NCI-H526 treated with DMSO at 0.1 percent for 48 hours (cell line): ENCODE measurements around the gene ERMARD.

ENCODE experiments used
- DNase-seq: peaks from one replicate; lab custom pipeline; 2025; lab: John Stamatoyannopoulos, UW

ERMARD gene

DNA sequence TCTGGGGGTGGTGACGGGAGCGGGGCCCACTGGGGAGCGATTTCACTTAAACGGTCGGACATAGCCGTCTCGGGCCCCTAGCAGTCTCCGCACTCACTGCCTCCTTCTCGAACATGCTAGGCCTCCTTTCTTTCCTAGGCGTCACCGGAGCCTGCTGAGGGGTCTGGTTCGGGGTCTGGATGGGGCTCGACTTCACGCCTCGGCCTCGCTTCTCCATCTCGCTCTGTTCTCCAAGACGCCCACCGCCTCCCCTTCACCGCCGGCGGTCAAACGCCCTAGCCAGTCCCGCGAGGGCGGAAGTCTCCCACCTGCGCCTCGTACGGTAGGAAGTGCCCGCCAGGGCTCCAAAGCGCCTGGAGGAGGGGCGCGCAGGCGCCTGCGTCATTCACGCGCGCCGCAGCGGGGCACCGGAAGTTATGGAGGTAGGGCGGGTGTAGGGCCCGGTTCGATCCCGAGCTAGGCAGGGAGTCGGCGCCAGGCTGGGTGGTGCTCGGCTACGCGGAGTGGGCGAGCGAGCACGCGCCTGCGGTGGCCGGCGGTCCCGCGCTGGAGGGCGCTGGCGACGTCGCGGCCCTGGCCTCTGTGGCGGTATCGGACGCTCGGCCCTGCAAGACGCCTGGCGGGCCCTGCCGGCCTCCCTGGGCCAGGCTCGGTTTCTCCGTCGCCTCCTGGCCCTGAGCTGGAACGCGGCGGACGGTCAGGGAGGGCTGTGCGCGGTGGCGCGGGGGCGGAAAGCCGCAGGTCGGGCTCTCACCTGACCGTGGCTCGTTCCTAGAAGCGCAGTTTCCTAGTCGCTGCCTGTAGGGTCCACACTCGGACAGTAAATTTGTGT is at the start of gene ERMARD, which contains the start of gene DYNLT2:
Gene ERMARD (plus strand): TSS at position 381 of the 832 bp plus-strand sequence. CDS start 36 bp downstream, at position 417.
Gene DYNLT2 (minus strand): TSS at position 331 of the 832 bp plus-strand sequence. CDS start 114 bp downstream, at position 217.
- DNase-seq: peak; percentile 81

DNA sequence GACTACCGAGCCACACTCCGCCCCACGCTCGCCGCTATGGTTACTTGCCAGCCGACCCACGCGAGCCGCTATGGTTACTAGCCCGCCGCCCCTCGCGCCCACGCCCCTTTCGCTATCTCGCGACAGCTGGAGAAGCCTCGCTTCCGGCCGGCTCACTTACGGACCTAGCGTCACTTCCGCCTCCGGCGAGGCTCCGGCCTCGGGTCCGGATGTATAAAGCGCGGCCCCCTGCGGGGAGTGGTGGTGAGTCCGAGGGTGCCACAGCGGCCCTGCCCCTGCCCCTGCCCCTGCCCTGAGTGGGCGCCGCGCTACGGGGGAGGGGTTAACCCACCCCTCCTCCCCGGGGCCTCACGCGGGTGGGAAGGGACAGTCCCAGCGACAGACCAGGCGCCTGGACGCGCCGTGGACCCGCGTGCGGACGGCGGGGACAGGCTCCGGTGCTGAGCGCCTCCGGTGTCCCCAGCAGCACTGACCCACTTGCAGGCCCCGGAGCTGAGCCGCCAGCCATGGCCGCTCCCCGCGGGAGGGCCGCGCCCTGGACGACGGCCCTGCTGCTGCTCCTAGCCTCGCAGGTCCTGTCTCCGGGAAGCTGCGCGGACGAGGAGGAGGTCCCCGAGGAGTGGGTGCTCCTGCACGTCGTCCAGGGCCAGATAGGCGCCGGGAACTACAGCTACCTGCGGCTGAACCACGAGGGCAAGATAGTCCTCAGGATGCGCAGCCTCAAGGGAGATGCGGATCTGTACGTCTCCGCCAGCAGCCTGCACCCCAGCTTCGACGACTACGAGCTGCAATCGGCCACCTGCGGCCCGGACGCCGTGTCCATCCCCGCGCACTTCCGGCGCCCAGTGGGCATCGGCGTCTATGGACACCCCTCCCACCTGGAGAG is 49.2 kb upstream of the ERMARD start, which contains the start of the genes C6orf120 and WDR27:
Gene C6orf120 (plus strand): TSS at position 173 of the 886 bp plus-strand sequence. CDS start 334 bp downstream, at position 507.
Gene WDR27 (minus strand): TSS at position 76 of the 886 bp plus-strand sequence. CDS start 13,024 bp downstream, outside the sequence.
- peak; percentile 89 for DNase-seq

DNA sequence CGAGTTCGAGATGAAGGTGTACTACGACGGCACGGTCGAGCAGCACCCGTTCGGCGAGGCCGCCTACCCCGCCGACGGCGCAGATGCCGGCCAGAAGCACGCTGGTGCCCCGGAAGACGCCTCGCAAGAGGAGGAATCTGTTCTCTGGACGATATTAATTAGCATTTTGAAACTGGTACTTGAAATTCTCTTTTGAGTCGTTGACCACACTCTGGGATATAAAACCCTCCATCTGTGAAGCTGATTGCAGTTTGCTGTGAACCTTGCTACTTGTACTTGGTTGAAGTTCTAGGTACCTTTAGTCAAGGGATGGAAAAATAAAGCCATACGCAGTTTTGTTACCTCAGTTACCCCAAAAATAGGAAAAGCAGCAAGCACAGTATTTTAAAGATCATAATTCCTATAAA is 48.6 kb upstream of the ERMARD start:
- no peak for DNase-seq

DNA sequence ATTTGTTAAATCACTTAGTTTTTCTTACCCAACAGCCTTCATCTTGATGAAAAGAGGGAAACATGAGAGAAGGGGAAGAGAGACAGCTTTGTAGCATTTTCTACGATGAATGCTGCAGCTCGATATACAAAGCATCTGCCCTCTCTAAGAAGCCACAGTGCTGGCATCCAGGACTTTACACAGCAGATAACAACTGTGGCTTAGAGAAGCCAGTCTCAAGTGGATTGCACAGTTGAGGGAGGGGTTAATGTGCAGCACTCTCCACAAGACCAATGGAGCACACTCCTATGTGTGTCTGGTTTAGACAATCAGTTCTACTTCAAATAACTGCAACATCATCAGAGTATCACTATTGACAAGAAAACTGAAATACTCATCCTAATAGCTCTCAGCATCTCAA is 43.6 kb upstream of the ERMARD start:
- no peak for DNase-seq

DNA sequence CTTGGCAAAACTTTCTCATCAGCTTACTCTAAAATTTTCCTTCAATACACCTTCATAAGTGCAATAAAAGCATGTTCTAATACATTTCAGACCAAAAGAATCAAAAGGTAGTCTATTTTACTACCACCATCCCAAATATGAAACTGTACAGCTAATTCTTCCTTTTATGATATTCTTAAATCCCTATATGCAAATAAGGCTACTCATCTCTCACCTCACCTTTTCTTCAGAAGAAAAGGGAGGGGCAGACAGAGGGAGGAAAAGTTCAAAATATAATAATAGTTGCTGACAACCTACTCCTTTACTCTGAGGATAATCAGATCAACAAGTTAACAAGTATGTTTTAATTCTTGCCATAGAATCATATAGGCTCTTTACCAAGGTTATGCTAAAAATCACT is 42.1 kb upstream of the ERMARD start:
- no peak for DNase-seq

DNA sequence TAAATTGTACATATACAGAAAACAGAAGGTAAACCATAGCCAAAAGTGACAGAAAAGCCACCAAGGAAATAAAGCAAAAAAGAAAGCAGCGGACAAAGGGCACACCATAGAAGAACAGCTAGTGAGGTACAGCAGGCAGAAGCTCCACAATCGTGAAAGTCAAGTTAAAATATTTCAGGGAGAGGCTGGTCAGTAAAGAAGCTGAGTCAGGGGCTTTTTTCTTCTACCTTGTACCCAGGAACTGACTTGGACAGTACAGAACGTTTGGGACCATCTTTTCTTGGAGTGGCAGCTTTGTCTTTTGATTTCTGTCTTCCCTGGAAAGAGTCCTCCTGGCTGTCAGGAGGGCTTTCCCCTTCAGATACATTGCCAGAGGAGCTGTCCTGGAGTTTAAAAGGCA is 41.4 kb upstream of the ERMARD start:
- DNase-seq: no peak

DNA sequence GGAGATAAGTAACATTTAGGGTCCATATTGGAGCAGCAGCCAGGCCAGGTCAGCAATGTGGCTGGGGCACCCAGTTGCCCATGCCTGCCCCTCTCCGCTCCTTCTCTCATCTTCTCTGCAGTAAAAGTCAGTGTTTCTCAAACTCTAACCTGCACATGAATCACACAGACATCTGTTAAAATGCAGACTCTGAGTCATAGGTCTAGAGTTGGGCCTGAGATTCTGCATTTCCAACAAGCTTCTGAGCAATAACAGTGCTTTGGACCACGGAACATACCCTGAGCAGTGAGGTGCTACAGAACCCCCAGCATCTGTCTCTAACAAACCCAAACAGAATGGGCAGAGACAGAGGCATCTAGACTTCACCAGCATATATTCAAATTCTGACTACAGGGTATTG is 37.2 kb upstream of the ERMARD start:
- no peak for DNase-seq

DNA sequence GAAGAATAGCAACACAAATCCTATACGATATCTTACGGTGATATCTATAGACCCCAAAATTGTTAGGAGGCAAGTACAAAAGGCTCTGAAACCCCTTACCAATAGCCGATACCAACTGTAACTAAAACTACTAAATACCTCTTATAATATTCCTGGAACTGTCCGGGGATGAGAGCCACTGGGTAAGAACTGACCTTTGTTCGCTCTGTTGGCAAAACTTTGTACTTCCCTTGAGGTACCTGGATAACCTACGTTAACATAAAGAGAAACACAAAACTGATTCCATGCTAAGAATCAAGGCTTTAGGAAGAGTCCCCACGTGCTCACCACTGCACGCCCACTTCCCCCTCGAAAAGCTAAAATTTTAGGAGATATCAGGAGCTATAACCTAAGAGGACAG is 36.8 kb upstream of the ERMARD start:
- no peak for DNase-seq

DNA sequence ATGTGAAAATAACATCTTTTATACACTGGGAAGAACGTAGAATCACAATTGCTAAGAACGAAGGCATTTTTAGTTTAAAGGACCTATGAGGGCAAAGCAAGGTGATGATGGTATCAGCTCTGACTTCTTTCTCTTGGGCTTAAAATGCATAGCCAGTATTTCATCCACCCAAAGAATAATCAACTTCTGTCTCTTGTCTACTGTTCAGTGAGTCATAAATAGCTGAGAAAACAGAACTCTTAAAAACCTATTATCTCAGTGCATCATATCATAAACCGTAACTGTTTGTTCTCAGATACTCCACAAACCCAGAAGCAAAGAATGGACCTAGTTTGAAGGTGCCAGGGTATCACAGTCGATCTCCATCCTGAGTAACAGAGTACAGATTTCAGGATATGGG is 32.3 kb upstream of the ERMARD start:
- DNase-seq: no peak

DNA sequence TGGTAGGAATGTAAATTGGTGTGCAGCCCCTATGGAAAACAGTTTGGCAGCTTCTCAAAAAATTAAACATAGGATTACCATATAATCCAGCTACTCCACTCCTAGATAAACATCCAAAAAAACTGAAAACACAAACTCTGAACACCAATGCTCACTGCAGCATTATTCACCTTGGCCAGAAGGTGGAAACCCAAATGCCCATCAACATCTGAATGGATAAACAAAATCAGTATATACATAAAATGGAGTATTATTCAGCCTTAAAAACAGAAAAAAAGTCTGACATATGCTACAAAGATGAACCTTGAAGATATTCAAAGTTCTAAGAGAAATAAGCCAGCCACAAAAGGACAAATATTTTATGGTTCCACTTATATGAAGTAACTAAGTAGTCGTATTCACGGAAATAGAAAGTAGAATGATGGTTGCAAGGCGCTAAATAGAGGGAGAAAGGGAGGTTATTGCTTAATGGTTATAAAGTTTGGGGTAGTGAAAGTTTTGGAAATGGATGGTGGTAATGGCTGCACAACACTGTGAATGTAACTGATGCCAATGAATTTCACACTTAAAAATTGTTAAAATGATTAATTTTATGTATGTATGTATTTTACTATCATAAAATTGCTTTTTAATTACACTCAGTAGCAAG is 31.1 kb upstream of the ERMARD start:
- no peak for DNase-seq

DNA sequence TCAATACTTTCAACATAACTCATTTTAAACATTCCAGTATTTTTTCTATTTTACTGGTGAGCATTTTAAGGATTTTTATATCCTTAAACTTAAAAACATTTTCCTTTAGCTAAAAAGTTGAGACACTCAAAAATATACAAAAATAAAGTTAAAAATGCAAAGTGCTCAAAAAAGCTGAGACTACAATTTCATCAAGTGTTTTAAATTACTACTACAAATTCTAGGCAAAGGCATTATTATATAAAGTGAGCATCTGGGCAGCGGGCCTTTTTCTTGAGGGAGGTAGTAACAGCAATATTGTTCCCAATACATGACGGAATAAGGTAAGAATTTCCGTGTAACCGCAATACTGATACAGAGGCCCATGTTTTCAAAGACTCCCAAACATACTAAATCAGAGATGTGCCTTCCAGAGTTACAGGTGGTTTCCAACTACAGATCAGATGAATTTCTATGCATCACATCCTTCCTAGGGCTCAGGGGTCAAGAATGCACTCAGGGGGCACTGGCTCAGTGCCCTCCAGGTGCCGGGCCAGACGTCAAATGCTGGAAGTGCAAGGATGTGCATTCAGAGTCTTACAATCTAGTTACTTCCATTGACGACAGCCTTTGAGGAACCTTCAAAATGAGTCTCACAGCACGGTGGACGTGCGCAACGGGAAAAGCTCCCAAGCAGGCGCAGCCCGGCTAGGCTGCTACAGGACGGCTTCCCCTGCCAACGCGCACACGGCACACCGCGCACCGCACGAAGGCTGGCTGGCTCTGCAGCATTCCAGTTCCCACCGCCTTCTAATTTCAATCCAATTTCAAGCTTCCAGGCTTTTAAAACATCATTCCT is 28.8 kb upstream of the ERMARD start:
- DNase-seq: peak; percentile 40

DNA sequence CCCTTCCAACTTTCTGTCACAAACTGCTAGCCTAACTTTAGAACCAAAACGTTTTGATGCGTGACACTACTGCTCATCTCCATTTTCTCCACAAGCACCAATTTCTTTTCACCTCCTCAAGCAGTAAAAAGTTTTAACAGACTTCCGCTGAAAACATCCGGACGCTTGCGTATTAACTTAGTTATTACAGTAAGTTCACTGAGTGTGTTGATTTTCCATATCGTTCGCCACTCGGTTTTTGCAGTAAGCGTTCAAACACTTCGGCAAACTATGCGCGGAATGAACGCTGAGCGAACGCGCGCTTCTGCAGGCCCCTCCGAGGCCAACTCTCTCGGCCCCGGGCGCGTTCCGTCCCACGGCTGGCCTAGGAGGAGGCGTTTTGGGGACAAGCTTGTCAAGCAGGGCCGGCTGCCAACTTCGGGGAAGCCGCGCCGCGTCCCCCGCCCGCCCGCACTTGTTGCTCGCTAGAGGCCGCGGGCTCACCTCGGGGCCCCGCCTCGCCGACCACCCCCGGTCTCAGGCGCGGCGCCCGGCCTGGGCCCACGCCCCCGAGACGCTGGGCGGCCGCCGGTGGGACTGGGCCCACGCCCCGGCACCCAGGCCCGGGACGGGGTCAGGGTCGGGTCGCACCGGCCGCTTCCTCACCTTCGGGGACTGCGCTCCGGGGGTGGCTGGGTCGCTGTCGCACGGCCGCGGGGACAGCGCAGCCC is 28.1 kb upstream of the ERMARD start:
- DNase-seq: peak; percentile 40

DNA sequence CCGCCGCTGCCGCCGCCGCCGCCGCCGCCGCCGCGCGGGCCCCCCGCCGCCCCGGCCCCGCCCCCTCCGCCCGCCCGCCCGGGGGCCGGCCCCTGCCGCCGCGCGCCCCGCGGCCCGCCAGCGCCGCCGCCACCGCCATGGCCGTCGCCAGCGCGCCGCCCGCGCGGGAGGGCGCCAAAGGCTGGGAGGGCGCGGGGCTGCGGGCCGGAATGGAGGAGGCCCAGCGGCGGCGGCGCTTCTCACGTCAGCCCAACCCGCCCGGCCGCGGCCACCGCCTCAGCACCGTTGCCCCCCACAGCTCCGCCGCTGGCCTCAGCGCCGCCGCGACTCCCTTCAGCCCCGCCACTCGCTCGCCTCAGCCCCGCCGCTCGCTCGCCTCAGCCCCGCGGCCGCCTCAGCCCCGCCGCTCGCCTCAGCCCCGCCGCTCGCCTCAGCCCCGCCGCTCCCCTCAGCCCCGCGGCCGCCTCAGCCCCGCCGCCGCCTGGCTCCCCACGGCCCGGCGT is 27.4 kb upstream of the ERMARD start:
- peak; percentile 47 for DNase-seq

DNA sequence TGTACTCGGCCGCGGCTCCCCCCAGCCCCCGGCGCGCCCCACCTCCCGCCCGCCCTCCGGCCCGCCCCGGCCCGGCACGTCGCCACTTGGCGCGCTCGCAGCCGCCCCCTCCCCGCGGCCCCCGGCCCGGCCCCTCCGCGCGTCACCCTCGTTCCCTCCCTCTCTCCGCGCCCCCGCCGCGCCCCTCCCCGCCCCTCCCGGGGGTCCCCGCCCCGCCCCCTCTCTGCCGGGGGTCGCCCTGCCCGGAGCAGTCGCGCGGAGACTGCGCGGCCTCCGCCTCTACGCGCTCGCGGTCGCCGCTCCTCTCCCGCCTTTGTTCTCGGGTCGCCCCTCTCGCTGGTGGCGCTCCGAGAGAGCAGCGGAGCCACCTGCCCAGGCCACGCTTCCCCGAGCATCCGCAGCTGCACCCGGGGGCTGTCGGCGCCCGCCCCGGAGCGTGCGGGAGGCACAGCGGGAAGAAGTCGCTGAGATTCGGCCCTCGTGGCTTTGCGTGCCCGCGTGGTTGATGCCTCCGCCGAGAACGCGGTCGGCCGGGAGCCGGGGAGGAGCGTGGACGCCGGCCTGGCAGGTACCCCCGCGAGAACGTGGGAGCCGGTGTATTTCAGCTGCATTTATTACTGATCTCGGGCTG is 26.8 kb upstream of the ERMARD start, which contains the start of gene PHF10:
Gene PHF10 (minus strand): TSS at position 7 of the 631 bp plus-strand sequence. CDS start 569 bp downstream, outside the sequence.
- DNase-seq: peak; percentile 47

DNA sequence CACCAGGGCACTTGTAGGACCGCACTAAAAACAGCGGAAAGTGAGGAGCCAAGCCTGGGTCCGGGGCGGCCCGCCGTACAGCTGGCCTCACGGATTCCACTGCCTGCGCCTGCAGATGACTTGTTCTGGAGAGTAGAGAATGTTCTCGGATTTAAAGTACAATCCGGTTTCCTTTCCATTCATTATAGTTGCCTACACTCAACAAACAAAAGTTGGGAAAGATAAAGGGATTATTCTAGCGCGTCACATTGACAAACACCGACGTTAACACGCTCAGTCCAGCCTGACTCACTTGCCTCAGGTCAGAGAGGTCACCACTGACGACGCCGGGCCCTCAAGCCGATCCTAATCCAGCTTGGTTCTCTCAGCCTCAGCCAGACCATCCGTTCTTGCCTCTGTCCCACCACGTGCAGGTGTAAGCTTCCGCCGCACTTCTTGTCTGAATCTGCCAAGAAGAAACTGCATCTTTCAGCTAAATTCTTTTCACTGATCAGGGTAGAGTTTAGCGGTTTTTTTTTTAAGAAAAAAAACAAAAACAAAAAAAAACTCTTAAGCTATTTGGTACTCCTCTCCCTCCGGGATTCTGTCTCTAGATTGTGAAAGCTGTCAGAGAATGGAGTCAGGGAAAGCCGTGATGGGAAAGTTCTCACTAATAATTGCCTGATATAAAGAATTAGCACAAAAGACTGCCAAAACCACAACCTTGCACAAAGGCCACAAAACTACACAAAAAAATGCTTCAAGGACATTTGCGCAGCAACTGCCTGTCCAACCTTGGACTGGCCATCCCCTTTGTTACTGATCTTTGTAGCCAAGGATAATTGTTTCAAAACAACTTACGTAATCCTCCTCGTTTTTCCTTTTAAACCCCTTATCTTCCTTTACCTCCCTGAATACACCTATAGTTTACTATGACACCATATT is 26.0 kb upstream of the ERMARD start:
- DNase-seq: peak; percentile 42

DNA sequence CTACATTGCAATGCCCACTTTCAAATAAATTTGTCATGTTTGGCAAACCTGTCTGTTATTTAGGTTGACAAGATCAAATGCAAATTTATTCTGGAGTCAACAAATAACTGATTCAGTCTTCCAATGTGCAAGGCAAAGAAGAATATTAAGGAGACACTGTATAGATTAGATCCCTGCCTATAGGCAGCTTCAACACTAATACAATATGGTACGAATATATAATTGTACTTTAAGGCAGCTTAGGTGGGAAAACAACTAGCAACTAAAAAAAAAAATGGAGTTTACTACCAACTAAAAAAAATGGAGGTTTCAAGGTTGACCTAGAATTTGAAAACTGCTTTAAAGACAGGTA is 25.4 kb upstream of the ERMARD start:
- no peak for DNase-seq

DNA sequence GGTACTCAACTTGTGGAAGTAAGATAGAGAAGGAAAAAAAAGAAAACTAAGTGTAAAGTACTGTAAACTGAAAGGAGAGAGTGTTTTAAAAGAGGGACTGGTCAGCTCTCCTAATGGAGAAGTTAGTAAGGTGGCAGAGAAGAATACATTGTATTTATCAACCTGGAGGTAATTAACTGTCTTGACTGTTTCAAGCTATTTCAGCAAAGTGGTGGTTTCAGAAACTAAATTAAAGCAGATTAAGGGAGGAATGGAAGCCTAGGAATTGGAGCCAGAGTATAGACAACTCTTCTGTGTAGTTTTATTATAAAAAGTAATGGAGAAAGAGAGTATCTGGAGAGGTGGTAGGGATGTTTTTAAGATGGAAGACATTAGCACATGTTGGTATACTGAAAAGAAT is 24.5 kb upstream of the ERMARD start:
- no peak for DNase-seq

DNA sequence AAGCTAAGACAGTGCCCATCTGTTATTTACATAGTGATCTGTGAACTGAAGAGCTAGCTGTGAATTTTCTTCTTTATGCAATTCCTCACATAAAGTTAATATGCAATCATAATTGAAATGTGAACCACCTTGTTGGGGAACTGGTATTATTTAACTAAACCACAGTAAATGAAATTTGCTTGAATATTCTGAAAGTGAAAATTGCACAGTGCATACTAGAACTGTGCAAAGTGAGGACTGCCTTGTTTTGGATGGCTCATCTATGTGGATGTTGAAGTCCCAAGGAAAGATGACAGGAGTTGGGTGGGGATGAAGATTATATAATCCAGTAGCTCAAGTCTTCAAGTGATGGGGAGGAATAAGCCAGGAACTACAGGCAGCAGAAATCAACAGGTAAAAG is 21.5 kb upstream of the ERMARD start:
- DNase-seq: no peak
